Tibial artery (tissue), 4 donors: ENCODE measurements around the gene MCUB.

Experiments used
- DNase-seq, 2 donors: peaks; one replicate each; pipeline ENCODE4 v3.0.0-alpha.2; 2019
- H3K27ac ChIP-seq, 2 donors: fragments of 200-600 bp; sonication (generic) in 1 of 2; 1 replicate in 1 of 2; 2 replicates in 1 of 2; pipeline ENCODE4 v1.5.1; 2018 to 2019; ENCODE audit warnings: mild to moderate bottlenecking in 1 of 2
- H3K27me3 ChIP-seq, 2 donors: fragments of 200-600 bp; sonication (generic) in 1 of 2; one replicate each; pipeline versions ENCODE4 v1.5.1 to v1.6.0; 2016 to 2019
- H3K36me3 ChIP-seq, 3 donors: fragments of 200-600 bp; sonication (generic) in 2 of 3; one replicate each; pipeline ENCODE4 v1.5.1; 2016 to 2019; ENCODE audit warnings: mild to moderate bottlenecking in 2 of 3
- H3K4me1 ChIP-seq, 4 donors: fragments of 200-600 bp; sonication (generic) in 2 of 4; 1 replicate in 3 of 4; 2 replicates in 1 of 4; pipeline ENCODE4 v1.5.1; 2016 to 2019
- H3K4me3 ChIP-seq, 2 donors: fragments of 200-600 bp; sonication (generic) in 1 of 2; 1 replicate in 1 of 2; 2 replicates in 1 of 2; pipeline ENCODE4 v1.5.1; 2018 to 2019; ENCODE audit warnings: mild to moderate bottlenecking in 2 of 2
- H3K9me3 ChIP-seq, 3 donors: fragments of 200-600 bp; sonication (generic) in 1 of 3; one replicate each; pipeline ENCODE4 v1.5.1; 2016 to 2019
- intact Hi-C: fragments of 100-400 bp; cut with DNase I; formaldehyde crosslinking; loops from one replicate; pipeline ENCODE4 v1.15.0; 2023; ENCODE audit warnings: low total_unique reads
- TF ChIP-seq, protein P1 (sequence below), 2 experiments: fragments of 200-600 bp in 1 of 2; fragments of 450-650 bp in 1 of 2; IDR thresholded peaks; one replicate each; pipeline ENCODE4 v1.5.1; 2017 to 2019; ENCODE audit warnings: antibody characterized with exemption in 2 of 2, mild to moderate bottlenecking in 1 of 2, moderate library complexity in 1 of 2

MCUB gene

DNA sequence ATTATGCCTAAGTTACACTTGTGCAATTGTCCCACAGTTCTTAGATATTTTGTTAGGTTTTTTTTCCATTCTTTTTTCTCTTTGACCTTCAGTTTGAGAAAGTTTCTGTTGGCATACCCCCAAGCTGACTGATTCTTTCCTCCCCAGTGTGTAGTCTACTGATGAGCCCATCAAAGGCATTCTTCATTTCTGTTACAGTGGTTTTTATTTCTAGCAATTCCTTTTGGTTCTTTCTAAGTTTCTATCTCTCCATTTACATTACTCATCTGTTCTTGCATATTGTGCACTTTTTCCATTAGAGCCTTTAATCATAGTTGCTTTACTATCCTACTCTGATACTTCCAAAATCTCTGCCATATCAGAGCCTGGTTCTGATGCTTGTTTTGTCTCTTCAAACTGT, 111.3 kb downstream of the MCUB start:
- Histone ChIP-seq H3K27me3 (no peaks in the 10 kb centered on the region), H3K36me3 (no peaks in the 10 kb centered on the region), H3K4me3 (no peak overlapping the region), H3K4me1 (no peaks in the 10 kb centered on the region), H3K27ac (no peak overlapping the region), H3K9me3 (peaks cover 0 to 2% (median 0%) of the 10 kb centered on the region in 3 donors)
- intact Hi-C loops, result no loop called here
- TF ChIP-seq, protein P1, sequence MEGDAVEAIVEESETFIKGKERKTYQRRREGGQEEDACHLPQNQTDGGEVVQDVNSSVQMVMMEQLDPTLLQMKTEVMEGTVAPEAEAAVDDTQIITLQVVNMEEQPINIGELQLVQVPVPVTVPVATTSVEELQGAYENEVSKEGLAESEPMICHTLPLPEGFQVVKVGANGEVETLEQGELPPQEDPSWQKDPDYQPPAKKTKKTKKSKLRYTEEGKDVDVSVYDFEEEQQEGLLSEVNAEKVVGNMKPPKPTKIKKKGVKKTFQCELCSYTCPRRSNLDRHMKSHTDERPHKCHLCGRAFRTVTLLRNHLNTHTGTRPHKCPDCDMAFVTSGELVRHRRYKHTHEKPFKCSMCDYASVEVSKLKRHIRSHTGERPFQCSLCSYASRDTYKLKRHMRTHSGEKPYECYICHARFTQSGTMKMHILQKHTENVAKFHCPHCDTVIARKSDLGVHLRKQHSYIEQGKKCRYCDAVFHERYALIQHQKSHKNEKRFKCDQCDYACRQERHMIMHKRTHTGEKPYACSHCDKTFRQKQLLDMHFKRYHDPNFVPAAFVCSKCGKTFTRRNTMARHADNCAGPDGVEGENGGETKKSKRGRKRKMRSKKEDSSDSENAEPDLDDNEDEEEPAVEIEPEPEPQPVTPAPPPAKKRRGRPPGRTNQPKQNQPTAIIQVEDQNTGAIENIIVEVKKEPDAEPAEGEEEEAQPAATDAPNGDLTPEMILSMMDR (IDR thresholded peaks at IDR 0.05), result no peak
- DNase-seq, result no peak

DNA sequence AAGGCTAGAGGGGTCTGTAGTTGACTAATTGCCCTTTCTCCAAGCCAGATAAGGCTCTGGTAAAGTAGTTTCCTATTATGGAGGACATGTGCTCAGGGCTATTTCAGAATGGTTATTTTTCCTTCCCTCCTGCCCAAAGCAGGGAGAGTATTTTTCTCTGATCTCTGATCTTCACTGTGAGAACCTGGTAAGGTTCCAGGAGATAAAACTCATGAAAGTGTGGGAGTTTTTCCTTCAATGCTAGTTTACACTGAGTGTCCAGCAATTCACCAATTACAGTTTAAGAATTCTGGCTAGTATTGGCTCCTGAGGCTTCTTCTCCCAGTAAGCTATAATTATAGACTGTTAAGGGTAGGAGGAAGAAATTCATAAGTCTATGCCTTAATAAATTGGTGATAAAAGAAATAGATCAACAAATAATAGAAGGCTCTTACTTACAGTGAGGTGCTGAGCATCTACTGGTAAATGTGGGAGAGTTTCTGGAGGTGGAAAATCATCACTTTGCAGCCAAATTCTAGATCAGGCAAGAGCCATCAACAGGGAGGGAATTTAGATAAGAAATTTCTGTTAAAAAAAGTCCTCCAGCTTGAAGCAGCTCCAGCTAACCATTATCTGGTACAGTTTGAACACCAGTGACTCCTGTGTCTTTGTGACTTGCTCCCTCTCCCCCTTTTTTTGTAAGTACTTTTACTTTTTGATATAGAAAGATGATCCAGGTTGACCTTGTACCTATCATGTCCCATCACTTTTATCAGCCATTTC, 112.3 kb downstream of the MCUB start:
- no peak for DNase-seq

DNA sequence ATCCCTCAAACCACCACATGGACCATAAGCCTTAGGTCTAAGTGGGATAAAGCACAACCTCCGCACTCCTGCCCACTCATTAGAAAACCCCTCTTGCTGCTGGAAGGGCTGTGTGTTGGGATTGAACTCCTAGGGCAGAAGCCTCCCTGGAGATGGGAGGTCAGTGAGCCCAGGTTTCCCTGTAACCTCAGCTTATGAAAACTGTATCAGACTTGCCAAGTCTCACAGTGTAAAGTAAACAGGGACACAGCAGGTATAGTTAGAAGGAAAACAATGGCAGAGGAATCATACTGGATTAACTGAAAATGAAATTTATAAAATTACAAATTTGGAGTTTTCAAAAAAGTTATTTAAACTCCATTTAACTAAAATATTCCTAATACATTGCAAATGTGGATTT, 113.3 kb downstream of the MCUB start:
- no peaks in the 10 kb centered on the region for H3K27me3 ChIP-seq
- H3K27ac ChIP-seq, result no peak overlapping the region
- intact Hi-C loops, result no loop called here
- no peak overlapping the region for H3K4me3 ChIP-seq
- H3K36me3 ChIP-seq, result no peaks in the 10 kb centered on the region
- no peak for DNase-seq
- TF ChIP-seq, protein P1 (IDR thresholded peaks at IDR 0.05), result no peak
- no peaks in the 10 kb centered on the region for H3K4me1 ChIP-seq
- peaks cover 0 to 2% (median 0%) of the 10 kb centered on the region in 3 donors for H3K9me3 ChIP-seq

More for the DNA sequence above, 112.3 kb downstream of the MCUB start:
- Histone ChIP-seq H3K4me1 (no peaks in the 10 kb centered on the region), H3K27me3 (no peaks in the 10 kb centered on the region), H3K4me3 (no peak overlapping the region), H3K9me3 (peaks cover 0 to 2% (median 0%) of the 10 kb centered on the region in 3 donors), H3K36me3 (no peaks in the 10 kb centered on the region), H3K27ac (no peak overlapping the region)
- TF ChIP-seq, protein P1 (IDR thresholded peaks at IDR 0.05), result no peak
- intact Hi-C loops, result no loop called here

GRCh38 chr4:109675181-109675580, 115.1 kb downstream of the MCUB start:
- Histone ChIP-seq H3K9me3 (peaks cover 0 to 2% (median 0%) of the 10 kb centered on the region in 3 donors), H3K27me3 (no peaks in the 10 kb centered on the region), H3K27ac (no peak overlapping the region), H3K36me3 (no peaks in the 10 kb centered on the region), H3K4me1 (no peaks in the 10 kb centered on the region), H3K4me3 (no peak overlapping the region)
- intact Hi-C loops, result no loop called here
- TF ChIP-seq, protein P1 (IDR thresholded peaks at IDR 0.05), result no peak
- DNase-seq, result no peak

DNA sequence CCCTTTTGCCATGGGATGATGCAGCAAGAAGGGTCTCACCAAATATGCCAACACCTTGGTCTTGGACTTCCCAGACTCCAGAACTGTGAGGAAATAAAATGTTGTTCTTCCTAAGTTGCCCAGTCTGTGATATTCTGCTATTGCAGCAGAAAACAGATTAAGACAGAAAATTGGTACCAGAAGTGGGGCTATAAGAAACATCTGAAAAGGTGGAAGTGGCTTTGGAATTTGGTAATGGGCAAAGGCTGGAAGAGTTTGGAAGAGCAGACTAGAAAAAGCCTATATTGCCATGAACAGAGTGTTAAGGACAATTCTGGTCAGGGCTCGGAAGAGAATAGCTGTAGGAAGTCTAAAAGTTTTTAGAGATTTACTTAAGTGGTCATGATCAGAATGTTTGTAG, 115.8 kb downstream of the MCUB start:
- H3K36me3 ChIP-seq, result no peaks in the 10 kb centered on the region
- intact Hi-C loops, result no loop called here
- no peaks in the 10 kb centered on the region for H3K4me1 ChIP-seq
- TF ChIP-seq, protein P1 (IDR thresholded peaks at IDR 0.05), result no peak
- no peak overlapping the region for H3K4me3 ChIP-seq
- H3K9me3 ChIP-seq, result peaks cover 0 to 2% (median 0%) of the 10 kb centered on the region in 3 donors
- H3K27ac ChIP-seq, result no peak overlapping the region
- no peaks in the 10 kb centered on the region for H3K27me3 ChIP-seq
- no peak for DNase-seq
